Chondrocyte (in vitro differentiated cells): ENCODE data around the gene APCDD1. TPM values are rescaled to one million over a fixed set of nuclear protein-coding genes. Genes with fewer than 3 reads are reported as not detected.

Experiments used
- DNase-seq: peaks from one replicate; pipeline ENCODE4 v3.0.0; 2021; ENCODE audit warnings: mixed read lengths, low spot score
- H3K27ac Mint-ChIP-seq: one replicate; pipeline ENCODE4 v1.8.0; 2021; ENCODE audit warnings: mild to moderate bottlenecking, moderate library complexity, mixed read lengths; ENCODE audit not compliant: unreplicated experiment
- H3K27me3 Mint-ChIP-seq: 2 replicates; pipeline ENCODE4 v1.8.0; 2021; ENCODE audit warnings: low read depth, mixed read lengths
- H3K36me3 Mint-ChIP-seq: 2 replicates; pipeline ENCODE4 v1.8.0; 2021; ENCODE audit warnings: low read depth, mixed read lengths
- H3K4me1 Mint-ChIP-seq: 2 replicates; pipeline ENCODE4 v1.8.0; 2021; ENCODE audit warnings: low read depth, mild to moderate bottlenecking, mixed read lengths
- H3K4me3 Mint-ChIP-seq: one replicate; pipeline ENCODE4 v1.8.0; 2021; ENCODE audit warnings: mild to moderate bottlenecking, moderate library complexity, mixed read lengths; ENCODE audit not compliant: unreplicated experiment
- H3K9me3 Mint-ChIP-seq: 2 replicates; pipeline ENCODE4 v1.8.0; 2021; ENCODE audit warnings: low read depth, mixed read lengths
- CTCF ChIP-seq: fragments of 200-600 bp; sonication (generic); IDR thresholded peaks from 2 replicates; pipeline ENCODE4 v1.5.0; 2021; ENCODE audit warnings: antibody characterized with exemption, mild to moderate bottlenecking, moderate library complexity
- total RNA-seq: library from RNA; stranded (reverse); gene quantifications from 3 replicates; pipeline ENCODE4 v1.2.1, GENCODE V29; 2021

The APCDD1 gene
- total RNA-seq, 1 donor from 2014 or later, result 9.5 TPM

GRCh38 chr18:10475654-10476291 lies 21.3 kb downstream of the APCDD1 start:
- peaks cover 15% of the 10 kb centered on the region for H3K4me1 Mint-ChIP-seq
- H3K4me3 Mint-ChIP-seq, result no peak overlapping the region
- no peak overlapping the region for H3K27ac Mint-ChIP-seq
- peaks cover 4% of the 10 kb centered on the region for H3K36me3 Mint-ChIP-seq
- TF ChIP-seq CTCF, result no peak
- H3K9me3 Mint-ChIP-seq, result no peaks in the 10 kb centered on the region
- no peak for DNase-seq
- H3K27me3 Mint-ChIP-seq, result no peaks in the 10 kb centered on the region

DNA sequence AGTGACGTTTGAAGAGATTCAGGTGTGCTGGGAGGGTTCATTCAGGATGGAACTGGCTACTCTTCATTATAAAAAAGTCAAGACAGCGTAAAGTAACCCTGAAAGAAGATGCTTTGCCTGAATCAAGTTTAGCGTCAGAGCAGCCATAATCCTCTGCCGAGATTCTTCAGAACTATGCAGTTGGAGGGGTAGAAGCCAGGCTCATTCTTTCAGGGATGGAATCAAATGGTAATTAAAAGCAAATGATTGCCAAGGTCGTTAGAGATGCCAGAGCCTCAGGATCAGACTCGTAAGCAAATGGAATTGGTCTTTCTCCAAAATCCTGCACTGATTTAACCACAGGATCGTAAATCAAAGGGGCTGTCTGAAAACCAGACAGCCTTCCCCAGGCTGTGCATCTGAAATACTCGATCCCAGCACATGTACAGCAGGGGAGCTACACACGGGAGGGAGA lies 21.9 kb downstream of the APCDD1 start:
- no peak for TF ChIP-seq CTCF
- Mint-ChIP-seq H3K36me3 (peaks cover 4% of the 10 kb centered on the region), H3K4me3 (no peak overlapping the region), H3K9me3 (no peaks in the 10 kb centered on the region), H3K27me3 (no peaks in the 10 kb centered on the region), H3K27ac (no peak overlapping the region), H3K4me1 (peaks cover 15% of the 10 kb centered on the region)
- DNase-seq, result no peak

GRCh38 chr18:10477121-10477862 lies 22.9 kb downstream of the APCDD1 start:
- H3K4me1 Mint-ChIP-seq, result peaks cover 15% of the 10 kb centered on the region
- H3K36me3 Mint-ChIP-seq, result peaks cover 4% of the 10 kb centered on the region
- H3K4me3 Mint-ChIP-seq, result no peak overlapping the region
- no peak overlapping the region for H3K27ac Mint-ChIP-seq
- no peak for TF ChIP-seq CTCF
- no peaks in the 10 kb centered on the region for H3K9me3 Mint-ChIP-seq
- no peaks in the 10 kb centered on the region for H3K27me3 Mint-ChIP-seq
- DNase-seq, result no peak

DNA sequence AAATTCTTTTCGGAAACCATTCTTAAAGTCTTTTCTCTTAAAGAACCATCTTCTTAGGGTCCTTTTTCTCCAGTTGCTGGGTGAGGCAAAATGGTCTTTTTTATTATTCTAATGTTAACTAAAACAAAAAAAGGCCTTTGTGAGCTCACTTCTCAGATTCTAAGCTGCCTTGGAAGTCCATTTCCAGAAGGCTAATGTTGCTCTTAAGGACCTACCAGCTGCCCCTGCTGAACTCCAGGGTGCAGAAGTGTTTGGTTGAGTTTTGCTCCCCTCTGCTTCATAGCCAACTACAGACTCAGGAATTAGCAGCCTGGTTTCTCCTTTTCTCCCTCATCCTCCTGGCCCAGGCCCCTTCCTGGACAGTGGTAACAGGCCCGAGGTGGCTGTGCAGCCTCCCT lies 23.4 kb downstream of the APCDD1 start:
- no peak for DNase-seq
- Mint-ChIP-seq H3K36me3 (peaks cover 4% of the 10 kb centered on the region), H3K27me3 (no peaks in the 10 kb centered on the region), H3K9me3 (no peaks in the 10 kb centered on the region), H3K4me3 (no peak overlapping the region), H3K27ac (no peak overlapping the region), H3K4me1 (peaks cover 12% of the 10 kb centered on the region)
- no peak for TF ChIP-seq CTCF

- H3K4me1 Mint-ChIP-seq, result no peaks in the 10 kb centered on the region
- H3K9me3 Mint-ChIP-seq, result no peaks in the 10 kb centered on the region
- TF ChIP-seq CTCF, result no peak
- no peak overlapping the region for H3K4me3 Mint-ChIP-seq
- H3K27me3 Mint-ChIP-seq, result no peaks in the 10 kb centered on the region
- no peak overlapping the region for H3K27ac Mint-ChIP-seq
- H3K36me3 Mint-ChIP-seq, result peaks cover 4% of the 10 kb centered on the region
- DNase-seq, result no peak
These were observed 27.4 kb downstream of the APCDD1 start for GRCh38 chr18:10481831-10482230.
